Measurements from ENCODE around the gene STT3A. TPM values are rescaled to one million over a fixed set of nuclear protein-coding genes. Genes with fewer than 3 reads are reported as not detected.

Gene STT3A
- total and polyA plus RNA-seq, 10 of the 15 experiments (the other 5 are each of a cell fraction or from before 2014, with no cell fraction given), result 74.4 to 202 (median 118) TPM

DNA sequence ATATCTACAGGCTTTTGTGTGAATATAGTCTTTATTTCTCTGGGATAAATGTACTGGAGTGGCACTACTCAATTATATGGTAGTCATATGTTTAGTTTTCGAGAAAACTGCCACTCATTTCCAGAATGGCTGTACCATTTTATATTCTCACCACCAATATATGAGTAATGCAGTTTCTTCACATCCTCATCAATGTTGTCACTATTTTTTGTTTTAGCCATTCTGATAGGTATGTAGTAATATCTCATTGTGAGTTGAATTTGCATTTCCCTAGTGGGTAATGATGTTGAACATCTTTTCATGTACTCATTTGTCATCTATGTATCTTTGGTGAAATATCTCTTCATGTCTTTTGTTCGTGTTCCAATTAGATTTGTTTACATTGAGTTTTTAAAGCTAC lies 70.0 kb downstream of the STT3A start:
- FAIRE-seq, result peak; percentile 31
- H3K9ac ChIP-seq (ENCODE audit: control insufficient read depth, insufficient read depth, low read length), result no peak overlapping the region
- BruUV-seq (replicated peaks), result no TSS peak
- in situ Hi-C loops (cut with MboI), result no loop called here
- H3K4me2 ChIP-seq (ENCODE audit: control insufficient read depth, insufficient read depth), result no peak overlapping the region
- intact Hi-C loops (cut with micrococcal nuclease; ENCODE audit: unreplicated experiment), result no loop called here
- H3K4me1 ChIP-seq (ENCODE audit: control insufficient read depth, insufficient read depth, low read length), result no peaks in the 10 kb centered on the region
- H3K27me3 ChIP-seq (replicated peaks in 1 of 2; ENCODE audit: control insufficient read depth in 2 of 2, insufficient read depth in 2 of 2, low read length in 1 of 2), result no peaks in the 10 kb centered on the region
- no peaks in the 10 kb centered on the region for H3K79me2 ChIP-seq (ENCODE audit: control insufficient read depth, insufficient read depth, low read length)
- H2AFZ ChIP-seq (ENCODE audit: control insufficient read depth, low read depth, low read length), result no peak overlapping the region
- no peak overlapping the region for H3K4me3 ChIP-seq
- no peaks in the 10 kb centered on the region; the same call in 2 of the 3 replicates for H3K9me3 ChIP-seq (replicated peaks; ENCODE audit: control insufficient read depth, insufficient read depth, low read length)
- 31% methylated on average over 2 of the region's 2 CpGs for WGBS (ENCODE audit: insufficient coverage, insufficient replicate concordance, low lambda C conversion rate, missing lambda C conversion rate)
- no peak overlapping the region for H3K27ac ChIP-seq (ENCODE audit: control insufficient read depth, insufficient read depth)
- POLR2A ChIA-PET, result no interaction called here
- RAD21 ChIA-PET (ENCODE audit: unreplicated experiment), result no interaction called here
- CTCF ChIA-PET, result interaction anchor here (0.6 kb wide), 2 partner anchors 19 to 40 kb away, joined by 3 read pairs; no protein-coding TSS in a partner anchor
- TF ChIP-seq EED (IDR thresholded peaks at IDR 0.05; ENCODE audit: low read depth) (no peak), POU2F2 (IDR thresholded peaks at IDR 0.05; ENCODE audit: borderline replicate concordance, low read depth, low read length) (no peak), YY1 (IDR thresholded peaks at IDR 0.05; ENCODE audit: low read depth, low read length) (no peak), DPF2 (IDR thresholded peaks at IDR 0.05) (no peak), TARDBP (IDR thresholded peaks at IDR 0.05; ENCODE audit: borderline replicate concordance) (no peak), BACH1 (IDR thresholded peaks at IDR 0.05; ENCODE audit: borderline replicate concordance) (no peak), ATF3 (IDR thresholded peaks at IDR 0.05; ENCODE audit: borderline replicate concordance, extremely low read depth, low read depth, low read length) (no peak), FOS (IDR thresholded peaks at IDR 0.05; ENCODE audit: borderline replicate concordance, extremely low read depth, insufficient read length) (no peak), MYB (IDR thresholded peaks at IDR 0.05; ENCODE audit: borderline replicate concordance, low read depth, low read length) (no peak), KLF5 (IDR thresholded peaks at IDR 0.05; ENCODE audit: partially characterized antibody) (no peak), CHD1 (IDR thresholded peaks at IDR 0.05; ENCODE audit: low read depth, low read length) (no peak), MTA3 (IDR thresholded peaks at IDR 0.05; ENCODE audit: borderline replicate concordance, low read length) (no peak), EGR1 (IDR thresholded peaks at IDR 0.05; ENCODE audit: borderline replicate concordance in 1 of 2, low read depth in 2 of 2, low read length in 2 of 2) (no peak), NR2C1 (IDR thresholded peaks at IDR 0.05) (no peak), KAT2A (conservative IDR thresholded peaks at IDR 0.05; ENCODE audit: control insufficient read depth, low read depth, low read length) (no peak), STAT3 (IDR thresholded peaks at IDR 0.05; ENCODE audit: low read depth, low read length) (no peak)
- TF ChIP-seq, protein P1, sequence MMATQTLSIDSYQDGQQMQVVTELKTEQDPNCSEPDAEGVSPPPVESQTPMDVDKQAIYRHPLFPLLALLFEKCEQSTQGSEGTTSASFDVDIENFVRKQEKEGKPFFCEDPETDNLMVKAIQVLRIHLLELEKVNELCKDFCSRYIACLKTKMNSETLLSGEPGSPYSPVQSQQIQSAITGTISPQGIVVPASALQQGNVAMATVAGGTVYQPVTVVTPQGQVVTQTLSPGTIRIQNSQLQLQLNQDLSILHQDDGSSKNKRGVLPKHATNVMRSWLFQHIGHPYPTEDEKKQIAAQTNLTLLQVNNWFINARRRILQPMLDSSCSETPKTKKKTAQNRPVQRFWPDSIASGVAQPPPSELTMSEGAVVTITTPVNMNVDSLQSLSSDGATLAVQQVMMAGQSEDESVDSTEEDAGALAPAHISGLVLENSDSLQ (IDR thresholded peaks at IDR 0.05), result no peak
- TF ChIP-seq, protein P2, sequence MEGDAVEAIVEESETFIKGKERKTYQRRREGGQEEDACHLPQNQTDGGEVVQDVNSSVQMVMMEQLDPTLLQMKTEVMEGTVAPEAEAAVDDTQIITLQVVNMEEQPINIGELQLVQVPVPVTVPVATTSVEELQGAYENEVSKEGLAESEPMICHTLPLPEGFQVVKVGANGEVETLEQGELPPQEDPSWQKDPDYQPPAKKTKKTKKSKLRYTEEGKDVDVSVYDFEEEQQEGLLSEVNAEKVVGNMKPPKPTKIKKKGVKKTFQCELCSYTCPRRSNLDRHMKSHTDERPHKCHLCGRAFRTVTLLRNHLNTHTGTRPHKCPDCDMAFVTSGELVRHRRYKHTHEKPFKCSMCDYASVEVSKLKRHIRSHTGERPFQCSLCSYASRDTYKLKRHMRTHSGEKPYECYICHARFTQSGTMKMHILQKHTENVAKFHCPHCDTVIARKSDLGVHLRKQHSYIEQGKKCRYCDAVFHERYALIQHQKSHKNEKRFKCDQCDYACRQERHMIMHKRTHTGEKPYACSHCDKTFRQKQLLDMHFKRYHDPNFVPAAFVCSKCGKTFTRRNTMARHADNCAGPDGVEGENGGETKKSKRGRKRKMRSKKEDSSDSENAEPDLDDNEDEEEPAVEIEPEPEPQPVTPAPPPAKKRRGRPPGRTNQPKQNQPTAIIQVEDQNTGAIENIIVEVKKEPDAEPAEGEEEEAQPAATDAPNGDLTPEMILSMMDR (IDR thresholded peaks at IDR 0.05 in 2 of 3, conservative IDR thresholded peaks at IDR 0.05 in 1 of 3; ENCODE audit: control insufficient read depth in 2 of 3, extremely low read depth in 1 of 3, insufficient read depth in 1 of 3, low read depth in 3 of 3, low read length in 3 of 3), result no peak
- TF ChIP-seq, protein P3, sequence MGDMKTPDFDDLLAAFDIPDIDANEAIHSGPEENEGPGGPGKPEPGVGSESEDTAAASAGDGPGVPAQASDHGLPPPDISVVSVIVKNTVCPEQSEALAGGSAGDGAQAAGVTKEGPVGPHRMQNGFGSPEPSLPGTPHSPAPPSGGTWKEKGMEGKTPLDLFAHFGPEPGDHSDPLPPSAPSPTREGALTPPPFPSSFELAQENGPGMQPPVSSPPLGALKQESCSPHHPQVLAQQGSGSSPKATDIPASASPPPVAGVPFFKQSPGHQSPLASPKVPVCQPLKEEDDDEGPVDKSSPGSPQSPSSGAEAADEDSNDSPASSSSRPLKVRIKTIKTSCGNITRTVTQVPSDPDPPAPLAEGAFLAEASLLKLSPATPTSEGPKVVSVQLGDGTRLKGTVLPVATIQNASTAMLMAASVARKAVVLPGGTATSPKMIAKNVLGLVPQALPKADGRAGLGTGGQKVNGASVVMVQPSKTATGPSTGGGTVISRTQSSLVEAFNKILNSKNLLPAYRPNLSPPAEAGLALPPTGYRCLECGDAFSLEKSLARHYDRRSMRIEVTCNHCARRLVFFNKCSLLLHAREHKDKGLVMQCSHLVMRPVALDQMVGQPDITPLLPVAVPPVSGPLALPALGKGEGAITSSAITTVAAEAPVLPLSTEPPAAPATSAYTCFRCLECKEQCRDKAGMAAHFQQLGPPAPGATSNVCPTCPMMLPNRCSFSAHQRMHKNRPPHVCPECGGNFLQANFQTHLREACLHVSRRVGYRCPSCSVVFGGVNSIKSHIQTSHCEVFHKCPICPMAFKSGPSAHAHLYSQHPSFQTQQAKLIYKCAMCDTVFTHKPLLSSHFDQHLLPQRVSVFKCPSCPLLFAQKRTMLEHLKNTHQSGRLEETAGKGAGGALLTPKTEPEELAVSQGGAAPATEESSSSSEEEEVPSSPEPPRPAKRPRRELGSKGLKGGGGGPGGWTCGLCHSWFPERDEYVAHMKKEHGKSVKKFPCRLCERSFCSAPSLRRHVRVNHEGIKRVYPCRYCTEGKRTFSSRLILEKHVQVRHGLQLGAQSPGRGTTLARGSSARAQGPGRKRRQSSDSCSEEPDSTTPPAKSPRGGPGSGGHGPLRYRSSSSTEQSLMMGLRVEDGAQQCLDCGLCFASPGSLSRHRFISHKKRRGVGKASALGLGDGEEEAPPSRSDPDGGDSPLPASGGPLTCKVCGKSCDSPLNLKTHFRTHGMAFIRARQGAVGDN (IDR thresholded peaks at IDR 0.05), result no peak
- ATAC-seq, result no peak; the same call in 2 of the 3 replicates
- DNase-seq (ENCODE audit: low read depth, low spot score), result no peak
- H3K36me3 ChIP-seq (ENCODE audit: control insufficient read depth in 2 of 2, insufficient read depth in 2 of 2, low read length in 1 of 2), result peaks cover 0 to 9% of the 10 kb centered on the region in 2 experiments; a peak in 3 of 4 replicates
- SMC1A ChIA-PET (ENCODE audit: uncharacterized antibody, unreplicated experiment), result no interaction called here
- no peaks in the 10 kb centered on the region for H4K20me1 ChIP-seq (ENCODE audit: control insufficient read depth, insufficient read depth)

Measured in GM12878 (cell line).